Measurements from ENCODE around the gene TMEM181. TPM values are rescaled to one million over a fixed set of nuclear protein-coding genes. Genes with fewer than 3 reads are reported as not detected.

The TMEM181 gene
- total and polyA plus RNA-seq, 2 of the 13 experiments (the other 11 are each of a cell fraction or from before 2014, with no cell fraction given) = 59.1 to 108 TPM

GRCh38 chr6:158559895-158560835 is at the start of gene TMEM181 (continued):
- TF ChIP-seq, protein P1, sequence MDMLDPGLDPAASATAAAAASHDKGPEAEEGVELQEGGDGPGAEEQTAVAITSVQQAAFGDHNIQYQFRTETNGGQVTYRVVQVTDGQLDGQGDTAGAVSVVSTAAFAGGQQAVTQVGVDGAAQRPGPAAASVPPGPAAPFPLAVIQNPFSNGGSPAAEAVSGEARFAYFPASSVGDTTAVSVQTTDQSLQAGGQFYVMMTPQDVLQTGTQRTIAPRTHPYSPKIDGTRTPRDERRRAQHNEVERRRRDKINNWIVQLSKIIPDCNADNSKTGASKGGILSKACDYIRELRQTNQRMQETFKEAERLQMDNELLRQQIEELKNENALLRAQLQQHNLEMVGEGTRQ (IDR thresholded peaks at IDR 0.05; ENCODE audit: low read depth, low read length) = peak; percentile 95
- TF ChIP-seq, protein P1 (CRISPR knock-in tag; IDR thresholded peaks at IDR 0.05; ENCODE audit: borderline replicate concordance) = peak; percentile 72; the same call in 1 of the 2 replicates
- TF ChIP-seq ZNF225 (CRISPR knock-in tag; IDR thresholded peaks at IDR 0.05) (no peak; the same call in 1 of the 2 replicates), ZSCAN31 (CRISPR knock-in tag; IDR thresholded peaks at IDR 0.05; ENCODE audit: low read depth) (peak; percentile 66; the same call in 1 of the 2 replicates), ZIK1 (CRISPR knock-in tag; IDR thresholded peaks at IDR 0.05; ENCODE audit: borderline replicate concordance, low read depth) (peak; percentile 92; the same call in 1 of the 2 replicates), RFXAP (CRISPR knock-in tag; IDR thresholded peaks at IDR 0.05; ENCODE audit: borderline replicate concordance) (0 out of 2 replicates have a peak, but pooled peaks have one; percentile 22), SP140L (CRISPR knock-in tag; IDR thresholded peaks at IDR 0.05; ENCODE audit: borderline replicate concordance) (no peak), ZNF841 (CRISPR knock-in tag; IDR thresholded peaks at IDR 0.05; ENCODE audit: borderline replicate concordance) (peak; percentile 78; the same call in 1 of the 2 replicates), PAX8 (CRISPR knock-in tag; IDR thresholded peaks at IDR 0.05; ENCODE audit: borderline replicate concordance) (no peak), ZNF83 (CRISPR knock-in tag; IDR thresholded peaks at IDR 0.05; ENCODE audit: borderline replicate concordance) (no peak), ZNF160 (CRISPR knock-in tag; IDR thresholded peaks at IDR 0.05) (no peak), RFXANK (CRISPR knock-in tag; IDR thresholded peaks at IDR 0.05) (peak; percentile 68), CBFB (CRISPR knock-in tag; IDR thresholded peaks at IDR 0.05) (peak; percentile 79), SRY (CRISPR knock-in tag; IDR thresholded peaks at IDR 0.05) (peak; percentile 77), ZNF619 (CRISPR knock-in tag; IDR thresholded peaks at IDR 0.05) (no peak), SALL2 (CRISPR knock-in tag; IDR thresholded peaks at IDR 0.05) (peak; percentile 52; the same call in 1 of the 2 replicates), CEBPB (IDR thresholded peaks at IDR 0.05; ENCODE audit: borderline replicate concordance, low read depth, low read length) (no peak), ZNF761 (CRISPR knock-in tag; conservative IDR thresholded peaks at IDR 0.05) (no peak), ZNF530 (CRISPR knock-in tag; IDR thresholded peaks at IDR 0.05; ENCODE audit: low read depth) (no peak), EHMT2 (IDR thresholded peaks at IDR 0.05; ENCODE audit: borderline replicate concordance, low read depth, low read length) (no peak), XBP1 (CRISPR knock-in tag; IDR thresholded peaks at IDR 0.05) (peak; percentile 33; the same call in 1 of the 2 replicates), SNAPC2 (CRISPR knock-in tag; IDR thresholded peaks at IDR 0.05) (no peak; the same call in 1 of the 2 replicates), ZNF782 (CRISPR knock-in tag; IDR thresholded peaks at IDR 0.05; ENCODE audit: borderline replicate concordance) (no peak), KLF15 (CRISPR knock-in tag; IDR thresholded peaks at IDR 0.05; ENCODE audit: borderline replicate concordance) (no peak), ATF1 (CRISPR knock-in tag; IDR thresholded peaks at IDR 0.05) (no peak)
- TF ChIP-seq, protein P2, sequence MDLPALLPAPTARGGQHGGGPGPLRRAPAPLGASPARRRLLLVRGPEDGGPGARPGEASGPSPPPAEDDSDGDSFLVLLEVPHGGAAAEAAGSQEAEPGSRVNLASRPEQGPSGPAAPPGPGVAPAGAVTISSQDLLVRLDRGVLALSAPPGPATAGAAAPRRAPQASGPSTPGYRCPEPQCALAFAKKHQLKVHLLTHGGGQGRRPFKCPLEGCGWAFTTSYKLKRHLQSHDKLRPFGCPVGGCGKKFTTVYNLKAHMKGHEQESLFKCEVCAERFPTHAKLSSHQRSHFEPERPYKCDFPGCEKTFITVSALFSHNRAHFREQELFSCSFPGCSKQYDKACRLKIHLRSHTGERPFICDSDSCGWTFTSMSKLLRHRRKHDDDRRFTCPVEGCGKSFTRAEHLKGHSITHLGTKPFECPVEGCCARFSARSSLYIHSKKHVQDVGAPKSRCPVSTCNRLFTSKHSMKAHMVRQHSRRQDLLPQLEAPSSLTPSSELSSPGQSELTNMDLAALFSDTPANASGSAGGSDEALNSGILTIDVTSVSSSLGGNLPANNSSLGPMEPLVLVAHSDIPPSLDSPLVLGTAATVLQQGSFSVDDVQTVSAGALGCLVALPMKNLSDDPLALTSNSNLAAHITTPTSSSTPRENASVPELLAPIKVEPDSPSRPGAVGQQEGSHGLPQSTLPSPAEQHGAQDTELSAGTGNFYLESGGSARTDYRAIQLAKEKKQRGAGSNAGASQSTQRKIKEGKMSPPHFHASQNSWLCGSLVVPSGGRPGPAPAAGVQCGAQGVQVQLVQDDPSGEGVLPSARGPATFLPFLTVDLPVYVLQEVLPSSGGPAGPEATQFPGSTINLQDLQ (CRISPR knock-in tag; IDR thresholded peaks at IDR 0.05) = no peak; the same call in none of the 2 replicates

Data from HepG2 (cell line).